Endometrial microvascular endothelial cells (primary cell): ENCODE data around the gene TSC2. TPM values are rescaled to one million over a fixed set of nuclear protein-coding genes. Genes with fewer than 3 reads are reported as not detected.
"Not testable (repeated sequence)": the region's sequence is repeated elsewhere in the genome, so short reads cannot be mapped to it uniquely, and the experiment has no call there.

Source experiments
- in situ Hi-C: cut with HindIII; loops from 2 replicates; pipeline ENCODE4 v1.10.0; 2017; ENCODE audit warnings: low sequenced_read_pairs, low pct_unique_long_range_greater_than_20kb; ENCODE audit errors: inconsistent ontology term
- total RNA-seq: library from RNA; depleted of rRNA; stranded (reverse); fragments of >200 nt; gene quantifications from one replicate; pipeline ENCODE4 v1.2.3, GENCODE V29; 2015; ENCODE audit errors: inconsistent ontology term

TSC2 gene
- total RNA-seq, 1 donor from 2014 or later: 59.2 TPM

DNA sequence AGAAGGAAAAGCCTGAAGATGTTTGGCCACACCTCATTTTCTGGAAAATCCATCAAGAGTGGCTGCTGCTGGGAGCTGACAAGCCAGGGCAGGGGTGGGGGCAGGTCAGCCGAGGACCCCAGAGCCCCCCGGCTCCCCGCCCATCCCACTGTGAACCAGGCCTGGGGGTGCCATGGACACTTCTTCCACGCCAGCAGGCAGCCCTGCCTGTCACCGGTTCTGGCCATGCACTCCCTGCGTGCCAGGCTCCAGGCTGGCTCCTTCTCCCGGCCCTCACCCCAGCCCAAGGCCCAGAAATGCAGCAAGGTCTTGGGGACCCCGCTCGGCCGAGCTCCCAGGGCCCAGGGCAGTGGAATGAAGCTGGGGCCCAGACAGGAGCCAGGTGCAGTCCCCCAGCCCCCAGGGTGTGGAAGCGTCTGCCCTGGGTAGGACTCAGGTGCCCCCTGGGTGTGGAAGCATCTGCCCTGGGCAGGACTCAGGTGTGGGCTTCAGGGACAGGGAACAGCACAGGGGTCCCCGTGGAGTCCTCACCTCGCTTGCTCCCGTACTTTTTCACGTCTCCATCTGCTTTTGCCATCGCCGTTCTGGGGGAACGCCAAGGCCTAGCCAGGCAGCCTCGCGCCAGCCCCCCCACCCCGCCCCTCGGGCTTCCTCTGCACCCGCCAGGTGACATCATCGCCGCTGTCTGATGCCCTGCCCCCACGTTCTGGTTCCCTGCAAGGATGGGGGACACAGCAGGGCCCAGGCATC lies 75.3 kb downstream of the TSC2 start:
- in situ Hi-C loops: not testable (repeated sequence)

DNA sequence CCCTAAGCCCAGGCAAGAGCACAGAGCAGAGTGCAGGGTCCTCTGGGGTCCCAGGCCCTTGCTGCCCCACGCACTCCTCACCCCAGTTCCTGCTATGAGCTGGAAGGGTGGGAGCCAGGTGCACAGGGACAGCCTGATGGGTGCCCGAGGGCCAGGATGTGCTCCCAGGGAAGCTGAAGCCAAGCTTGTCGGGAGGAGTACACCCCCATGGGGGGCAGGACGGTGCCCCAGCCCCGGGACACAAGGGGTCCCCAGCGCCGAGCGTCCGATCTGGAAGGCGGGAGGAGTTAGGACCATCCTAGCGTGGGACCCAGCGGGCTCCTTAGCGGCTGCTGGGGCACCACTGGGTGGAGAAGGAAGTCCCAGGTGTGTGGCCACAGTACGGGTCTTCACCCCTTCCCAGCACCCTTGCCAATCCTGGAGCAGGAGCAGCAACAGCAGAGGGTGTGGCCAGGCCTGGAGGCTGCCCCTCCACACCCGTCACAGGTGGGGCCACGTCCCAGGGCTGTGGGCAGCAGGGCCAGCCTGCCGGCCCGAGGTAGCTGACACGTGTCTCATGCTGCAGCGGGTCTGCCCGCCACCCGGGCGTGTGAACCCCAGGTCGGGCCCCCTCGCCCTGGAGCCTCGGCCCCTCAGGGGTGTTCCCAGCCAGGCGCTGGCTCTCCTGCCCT lies 76.1 kb downstream of the TSC2 start:
- in situ Hi-C loops: not testable (repeated sequence)

DNA sequence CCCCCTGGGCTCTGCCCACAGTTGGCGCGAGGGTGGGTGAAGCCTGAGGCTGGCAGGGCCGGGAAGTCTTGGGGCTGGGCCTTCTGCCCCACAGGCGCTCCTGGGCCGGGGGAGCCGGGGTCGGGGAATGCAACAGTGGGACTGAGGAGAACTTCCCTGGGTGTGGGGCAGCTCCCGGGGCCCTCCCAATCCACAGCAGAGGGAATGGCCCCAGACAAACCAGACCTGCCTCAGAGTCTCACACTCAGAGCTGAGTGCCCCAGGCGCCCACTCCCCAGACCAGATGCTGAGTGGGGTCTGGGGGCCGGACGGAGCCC lies 76.5 kb downstream of the TSC2 start:
- in situ Hi-C loops: not testable (repeated sequence)

DNA sequence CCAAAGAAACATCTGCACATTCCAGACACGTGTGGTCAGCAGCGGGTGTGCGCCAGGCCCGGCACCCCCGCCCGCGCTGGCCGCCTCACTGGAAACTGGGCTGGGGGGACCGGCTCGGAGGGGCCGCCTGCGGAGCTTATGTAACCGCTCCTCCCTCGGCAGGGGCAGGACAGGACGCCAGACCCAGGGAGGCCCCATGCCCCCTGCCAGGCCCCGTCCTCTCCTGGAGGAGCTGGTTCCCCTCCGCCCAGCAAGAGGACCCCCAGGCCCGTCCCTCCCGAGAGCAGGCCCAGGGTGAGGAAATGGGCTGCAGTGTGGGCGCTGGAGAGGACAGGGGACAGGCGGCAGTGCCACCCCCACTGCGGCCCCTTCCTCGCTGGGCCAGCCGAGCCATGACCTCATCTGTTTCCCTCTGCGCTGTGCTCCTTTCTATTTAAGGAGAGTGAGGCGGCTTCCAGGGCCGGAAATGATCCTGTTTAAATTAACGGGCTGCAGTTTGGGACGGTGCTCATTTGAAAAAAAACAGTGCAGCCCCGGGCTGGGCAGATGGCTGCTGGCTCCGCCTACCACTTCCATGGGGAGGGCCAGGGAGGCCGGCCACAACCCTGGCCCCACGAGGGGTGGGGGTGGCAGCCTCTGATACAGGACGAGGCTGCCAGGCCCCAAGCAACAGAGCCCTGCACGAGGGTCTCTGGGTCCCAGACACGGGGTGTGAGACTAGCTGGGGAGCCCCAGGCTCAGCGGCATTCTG lies 77.1 kb downstream of the TSC2 start:
- in situ Hi-C loops: not testable (repeated sequence)

DNA sequence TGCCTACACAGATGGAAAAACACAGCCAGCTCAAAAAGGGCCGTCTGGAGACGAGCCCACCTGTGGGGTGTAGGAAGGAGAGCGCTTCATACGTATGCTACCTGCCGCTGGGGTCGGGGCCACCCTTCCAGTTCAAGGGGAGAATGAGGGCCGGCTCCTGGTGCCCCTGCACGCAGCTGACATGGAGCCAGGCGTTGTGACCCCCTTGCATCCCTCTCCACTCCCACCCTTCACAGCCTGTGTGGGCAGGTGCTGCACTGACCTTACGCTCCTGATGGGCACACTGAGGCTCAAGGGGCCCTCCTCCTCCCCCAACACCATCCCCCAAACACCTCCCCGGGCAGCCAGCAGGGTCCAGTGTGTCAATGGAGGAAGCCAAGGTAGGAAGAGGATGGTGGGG lies 77.8 kb downstream of the TSC2 start:
- in situ Hi-C loops: not testable (repeated sequence)

DNA sequence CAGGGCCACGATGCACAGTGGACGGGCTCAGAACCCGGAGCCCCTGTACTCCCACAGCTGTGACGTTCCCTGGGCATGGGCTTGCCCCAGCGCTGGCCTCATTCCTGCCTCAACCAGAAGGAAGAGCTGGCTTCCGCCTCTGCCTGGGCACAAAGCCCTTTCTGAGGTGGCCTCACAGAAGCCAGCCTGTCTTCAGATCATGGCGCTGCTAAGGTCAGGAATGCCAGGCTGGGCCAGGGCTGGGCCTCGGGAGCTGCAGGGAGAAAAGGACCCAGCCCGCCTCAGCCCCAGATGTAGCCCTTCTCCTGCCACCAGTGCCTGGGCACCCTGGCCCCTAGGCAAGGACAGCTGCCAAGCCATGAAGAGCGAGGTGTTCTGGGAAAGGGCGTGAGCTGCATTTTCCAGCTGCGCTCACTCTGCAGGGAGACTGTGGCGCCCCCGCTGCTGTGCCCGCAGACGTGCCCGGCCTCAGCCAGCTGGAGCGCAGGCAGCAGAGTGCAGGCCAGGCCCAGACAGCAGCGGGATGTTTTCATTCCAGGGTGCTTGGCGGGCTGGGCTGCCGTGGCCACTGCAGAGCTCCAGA lies 78.5 kb downstream of the TSC2 start:
- in situ Hi-C loops: not testable (repeated sequence)

DNA sequence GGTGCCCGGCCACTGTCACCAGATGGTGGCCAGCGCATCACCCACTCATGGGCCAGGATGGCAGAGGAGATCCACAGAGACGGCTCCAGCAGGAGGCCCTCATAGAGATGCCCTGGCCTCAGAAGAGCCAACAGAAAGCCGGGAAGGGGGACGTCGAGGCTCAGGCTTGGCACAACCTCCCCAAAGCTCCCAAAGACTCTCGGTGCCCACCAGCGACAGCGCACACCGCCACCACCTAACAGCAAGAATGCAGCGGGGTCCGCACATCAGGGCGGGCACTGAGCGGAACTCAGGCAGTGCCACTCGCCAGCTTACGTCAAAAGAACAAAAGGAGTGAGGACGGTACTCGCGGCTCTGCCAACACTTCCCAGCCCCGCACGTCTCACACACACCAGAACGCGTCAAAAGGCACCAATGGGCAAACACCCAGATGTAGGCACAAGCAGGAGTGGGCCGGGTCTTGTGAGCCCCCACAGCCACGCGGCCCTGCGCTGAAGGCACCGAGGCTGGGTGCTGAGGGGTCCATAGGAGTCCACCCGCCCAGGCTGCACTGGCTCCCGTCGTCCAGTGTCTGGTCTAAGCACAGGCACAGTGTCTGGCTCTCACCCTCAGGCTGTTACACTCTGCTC lies 79.3 kb downstream of the TSC2 start:
- in situ Hi-C loops: not testable (repeated sequence)

DNA sequence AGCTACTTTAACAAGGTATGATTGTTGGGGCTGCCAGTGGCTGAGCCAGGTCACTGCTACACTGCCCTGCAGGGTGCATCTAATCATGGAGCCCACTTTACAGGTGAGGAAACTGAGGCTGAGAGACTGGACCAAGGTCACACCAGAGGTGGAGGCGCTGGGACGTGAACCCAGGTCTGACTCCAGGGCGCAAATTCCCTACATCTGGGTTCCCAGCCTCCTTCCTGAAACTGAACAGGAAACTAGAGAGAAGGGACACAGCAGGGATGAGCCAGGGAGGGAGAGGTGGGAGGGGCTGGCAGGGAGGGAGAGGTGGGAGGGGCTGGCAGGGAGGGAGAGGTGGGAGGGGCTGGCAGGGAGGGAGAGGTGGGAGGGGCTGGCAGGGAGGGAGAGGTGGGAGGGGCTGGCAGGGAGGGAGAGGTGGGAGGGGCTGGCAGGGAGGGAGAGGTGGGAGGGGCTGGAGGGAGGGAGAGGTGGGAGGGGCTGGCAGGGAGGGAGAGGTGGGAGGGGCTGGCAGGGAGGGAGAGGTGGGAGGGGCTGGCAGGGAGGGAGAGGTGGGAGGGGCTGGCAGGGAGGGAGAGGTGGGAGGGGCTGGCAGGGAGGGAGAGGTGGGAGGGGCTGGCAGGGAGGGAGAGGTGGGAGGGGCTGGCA lies 80.0 kb downstream of the TSC2 start:
- in situ Hi-C loops: not testable (repeated sequence)

DNA sequence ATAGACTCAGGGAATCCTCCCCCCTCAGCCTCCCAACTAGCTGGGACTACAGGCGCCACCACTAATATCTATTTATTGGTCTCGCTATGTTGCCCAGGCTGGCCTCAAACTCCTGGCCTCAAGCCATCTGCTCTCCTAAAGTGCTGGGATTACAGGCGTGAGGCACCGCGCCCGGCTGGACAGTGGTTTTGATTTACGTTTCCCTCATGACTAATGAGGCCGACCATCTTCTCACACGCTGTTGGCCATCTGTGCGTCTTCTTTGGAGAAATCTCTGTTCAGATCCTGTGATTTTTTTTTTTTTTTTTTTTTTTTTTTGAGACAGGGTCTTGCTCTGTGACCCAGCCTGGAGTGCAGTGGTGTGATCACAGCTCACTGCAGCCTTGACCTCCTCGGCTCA lies 81.5 kb downstream of the TSC2 start:
- in situ Hi-C loops: not testable (repeated sequence)

DNA sequence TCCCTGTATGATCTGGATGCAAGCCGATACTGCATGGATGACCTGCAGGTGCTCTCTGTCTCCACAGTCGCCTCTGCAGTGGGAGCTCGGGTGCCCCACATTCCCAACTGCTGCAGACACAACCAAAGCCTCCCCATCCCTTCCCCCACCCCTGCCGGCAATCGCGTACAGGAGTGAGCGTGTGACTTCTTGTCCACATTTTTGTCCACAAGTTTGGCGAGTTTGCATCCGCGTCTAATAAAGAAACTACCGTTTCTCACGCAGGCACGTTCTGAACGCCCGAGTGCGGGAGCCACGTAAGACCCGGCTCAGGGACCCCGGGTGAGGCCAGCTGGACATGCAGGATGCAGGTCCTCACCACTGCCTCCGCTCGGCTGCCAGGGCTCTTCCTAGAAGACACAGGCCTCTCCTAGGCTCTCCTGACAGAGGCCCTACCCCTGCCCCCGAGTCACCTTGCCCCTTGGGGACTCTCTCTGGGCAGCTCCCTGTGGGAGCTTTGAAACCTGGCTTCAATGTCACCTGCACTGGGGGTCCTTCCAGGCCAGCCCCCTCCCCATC lies 82.2 kb downstream of the TSC2 start:
- in situ Hi-C loops: not testable (repeated sequence)

DNA sequence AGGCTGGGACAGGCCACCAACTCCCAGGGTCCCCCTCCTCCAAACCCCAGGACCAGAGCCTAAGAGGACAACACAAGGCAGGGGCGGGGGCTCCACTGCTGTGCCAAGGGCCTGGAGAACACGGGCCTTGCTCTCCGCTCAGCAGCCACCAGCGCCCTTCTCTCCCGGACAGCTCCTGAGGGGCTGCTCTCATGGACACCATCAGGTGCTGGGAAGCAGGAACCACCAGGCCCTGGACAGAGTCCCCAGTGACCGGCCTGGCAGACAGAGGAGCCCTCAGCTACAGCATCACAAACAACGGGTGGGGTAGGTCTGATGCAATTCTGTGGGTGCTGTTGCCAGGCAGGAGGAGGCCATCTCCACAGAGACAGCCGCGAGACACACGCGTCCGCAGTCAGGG lies 86.0 kb downstream of the TSC2 start:
- in situ Hi-C loops: not testable (repeated sequence)

DNA sequence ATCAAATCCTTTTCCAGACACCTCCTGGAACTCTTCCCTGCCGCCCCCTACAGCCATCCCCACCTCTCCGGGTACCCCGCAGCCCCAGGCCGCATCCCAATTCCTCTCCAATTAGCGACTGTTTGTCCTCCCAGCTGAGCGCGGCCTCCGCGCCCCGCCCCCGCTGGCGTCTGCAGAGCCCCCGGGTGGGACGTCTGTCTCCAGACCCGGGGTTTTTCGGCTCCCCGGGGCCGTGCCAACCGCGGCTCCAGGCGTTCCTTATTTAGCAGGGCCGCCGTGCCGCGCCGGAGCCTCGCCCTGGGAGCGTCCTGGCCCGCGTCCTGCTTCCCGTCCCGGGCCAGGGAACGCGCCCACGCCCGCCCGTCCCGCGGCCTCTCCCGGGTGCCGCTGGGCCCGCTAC lies 87.3 kb downstream of the TSC2 start:
- in situ Hi-C loops: not testable (repeated sequence)

DNA sequence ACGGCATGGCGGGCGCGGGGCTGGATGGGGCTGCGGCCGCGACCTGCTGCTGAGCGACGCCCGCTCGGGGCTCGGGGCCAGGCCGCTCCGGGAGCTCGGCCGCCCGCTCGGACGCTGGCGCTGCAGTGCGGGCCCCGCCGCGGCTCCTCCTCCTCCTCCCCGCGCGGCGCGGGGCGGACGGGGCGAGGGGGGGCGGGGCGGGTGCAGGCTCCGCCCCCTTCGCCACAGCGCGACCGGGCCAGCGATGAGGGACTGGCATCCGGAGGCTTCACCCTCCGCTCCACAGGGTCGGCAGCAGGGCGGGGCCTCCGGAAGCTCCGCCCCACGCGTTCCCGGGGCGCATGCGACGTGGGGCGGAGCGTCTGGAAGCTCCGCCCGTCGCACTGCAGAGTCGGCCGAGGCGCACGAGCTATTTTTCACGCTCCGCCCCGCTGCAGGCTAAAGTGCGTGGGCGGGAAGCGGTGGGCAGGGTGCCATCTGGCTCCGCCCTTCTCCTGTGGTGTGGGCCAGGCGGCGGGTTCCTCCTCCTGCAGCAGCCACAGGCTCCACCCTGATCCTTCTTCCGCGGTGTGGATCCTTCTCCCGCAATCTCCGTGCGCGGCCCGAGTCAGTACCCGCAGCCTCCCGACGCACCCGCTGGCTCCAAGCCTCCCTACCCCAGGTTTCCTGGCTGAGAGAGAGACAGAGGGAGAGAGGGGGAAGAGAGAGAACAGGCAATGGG lies 88.1 kb downstream of the TSC2 start, which contains the start of gene PKD1:
Gene PKD1, minus strand, starts transcription at position 129 of the 721 bp plus-strand sequence. CDS start 209 bp downstream, outside the sequence.
- in situ Hi-C loops: not testable (repeated sequence)

Other genes with a start within 250 kb of the TSC2 start
- 73.6 TPM for gene HAGH, start 221.2 kb upstream of the TSC2 start, total RNA-seq
- gene FAHD1, start 220.8 kb upstream of the TSC2 start, total RNA-seq: 71.5 TPM
- not detected for gene MEIOB, start 175.8 kb upstream of the TSC2 start, total RNA-seq
- not detected for gene HS3ST6, start 129.6 kb upstream of the TSC2 start, total RNA-seq
- gene MSRB1, start 104.8 kb upstream of the TSC2 start, total RNA-seq: 11.2 TPM
- gene RPL3L, start 93.3 kb upstream of the TSC2 start, total RNA-seq: not detected
- 270 TPM for gene NDUFB10, start 88.4 kb upstream of the TSC2 start, total RNA-seq
- gene RPS2, start 83.2 kb upstream of the TSC2 start, total RNA-seq: 2,988 TPM
- gene RNF151, start 81.1 kb upstream of the TSC2 start, total RNA-seq: not detected
- gene TBL3, start 75.9 kb upstream of the TSC2 start, total RNA-seq: 79.9 TPM
- gene NOXO1, start 66.5 kb upstream of the TSC2 start, total RNA-seq: 0.09 TPM
- 17.2 TPM for gene GFER, start 63.8 kb upstream of the TSC2 start, total RNA-seq
- not detected for gene SYNGR3, start 58.0 kb upstream of the TSC2 start, total RNA-seq
- gene ZNF598, start 38.2 kb upstream of the TSC2 start, total RNA-seq: 50.6 TPM
- not detected for gene NPW, start 28.2 kb upstream of the TSC2 start, total RNA-seq
- gene NHERF2, start 21.1 kb upstream of the TSC2 start, total RNA-seq: 194 TPM
- gene NTHL1, start 151 bp upstream of the TSC2 start, total RNA-seq: 38.8 TPM
- 53.8 TPM for gene PKD1, start 87.9 kb downstream of the TSC2 start, total RNA-seq
- 0.74 TPM for gene RAB26, start 100.6 kb downstream of the TSC2 start, total RNA-seq
- 87.3 TPM for gene TRAF7, start 107.8 kb downstream of the TSC2 start, total RNA-seq
- gene CASKIN1, start 148.6 kb downstream of the TSC2 start, total RNA-seq: not detected
- gene MLST8, start 157.5 kb downstream of the TSC2 start, total RNA-seq: 40.6 TPM
- 1.9 TPM for gene BRICD5, start 162.9 kb downstream of the TSC2 start, total RNA-seq
- gene PGP, start 166.9 kb downstream of the TSC2 start, total RNA-seq: 21.6 TPM
- 34.6 TPM for gene E4F1, start 175.6 kb downstream of the TSC2 start, total RNA-seq
- gene DNASE1L2, start 188.5 kb downstream of the TSC2 start, total RNA-seq: 0.09 TPM
- gene ECI1, start 203.6 kb downstream of the TSC2 start, total RNA-seq: 31.7 TPM
- gene RNPS1, start 220.1 kb downstream of the TSC2 start, total RNA-seq: 177 TPM